ENCODE data around the gene NPEPL1.

Gene NPEPL1

GRCh38 chr20:58685988-58686387 is 6.6 kb upstream of the NPEPL1 start:
- TF ChIP-seq MAX (IDR thresholded peaks at IDR 0.05), result no peak
- no peak for TF ChIP-seq TCF12 (IDR thresholded peaks at IDR 0.05; ENCODE audit: low read depth)

GRCh38 chr20:58688414-58688813 is 4.2 kb upstream of the NPEPL1 start:
- TF ChIP-seq YY1 (IDR thresholded peaks at IDR 0.05; ENCODE audit: low read depth), result no peak
- TF ChIP-seq USF1 (IDR thresholded peaks at IDR 0.05), result no peak
- no peak for TF ChIP-seq FOXM1 (IDR thresholded peaks at IDR 0.05; ENCODE audit: borderline replicate concordance, low read depth)
- TF ChIP-seq CEBPB (IDR thresholded peaks at IDR 0.05), result no peak
- no peak for TF ChIP-seq REST (IDR thresholded peaks at IDR 0.05; ENCODE audit: low read depth)
- TF ChIP-seq MAX (IDR thresholded peaks at IDR 0.05), result no peak
- no peak for TF ChIP-seq EGR1 (IDR thresholded peaks at IDR 0.05)
- no peak for TF ChIP-seq EP300 (IDR thresholded peaks at IDR 0.05; ENCODE audit: borderline replicate concordance)
- TF ChIP-seq TCF12 (IDR thresholded peaks at IDR 0.05; ENCODE audit: low read depth), result no peak
- no peak for TF ChIP-seq CREB1 (IDR thresholded peaks at IDR 0.05; ENCODE audit: low read depth)
- no peak for TF ChIP-seq RAD21 (IDR thresholded peaks at IDR 0.05; ENCODE audit: low read depth)
- TF ChIP-seq NFIC (IDR thresholded peaks at IDR 0.05), result no peak
- TF ChIP-seq TAF1 (IDR thresholded peaks at IDR 0.05; ENCODE audit: low read depth), result no peak

- no peak for TF ChIP-seq TEAD4 (IDR thresholded peaks at IDR 0.05)
- no peak for TF ChIP-seq EGR1 (IDR thresholded peaks at IDR 0.05)
- TF ChIP-seq CREB1 (IDR thresholded peaks at IDR 0.05; ENCODE audit: low read depth), result no peak
- no peak for TF ChIP-seq EP300 (IDR thresholded peaks at IDR 0.05; ENCODE audit: borderline replicate concordance)
- no peak for TF ChIP-seq TCF12 (IDR thresholded peaks at IDR 0.05; ENCODE audit: low read depth)
- TF ChIP-seq FOXM1 (IDR thresholded peaks at IDR 0.05; ENCODE audit: borderline replicate concordance, low read depth), result no peak
- TF ChIP-seq RAD21 (IDR thresholded peaks at IDR 0.05; ENCODE audit: low read depth), result no peak
- no peak for TF ChIP-seq YY1 (IDR thresholded peaks at IDR 0.05; ENCODE audit: low read depth)
Observed at GRCh38 chr20:58688840-58689239, 3.8 kb upstream of the NPEPL1 start.

- TF ChIP-seq RAD21 (IDR thresholded peaks at IDR 0.05; ENCODE audit: low read depth) (no peak), REST (IDR thresholded peaks at IDR 0.05; ENCODE audit: low read depth) (no peak), CEBPB (IDR thresholded peaks at IDR 0.05) (no peak), EGR1 (IDR thresholded peaks at IDR 0.05) (no peak), TAF1 (IDR thresholded peaks at IDR 0.05; ENCODE audit: low read depth) (no peak), TEAD4 (IDR thresholded peaks at IDR 0.05) (no peak), NFIC (IDR thresholded peaks at IDR 0.05) (no peak), TCF12 (IDR thresholded peaks at IDR 0.05; ENCODE audit: low read depth) (no peak), YY1 (IDR thresholded peaks at IDR 0.05; ENCODE audit: low read depth) (no peak), MAX (IDR thresholded peaks at IDR 0.05) (no peak), ZBTB7A (IDR thresholded peaks at IDR 0.05; ENCODE audit: low read depth) (no peak), FOXM1 (IDR thresholded peaks at IDR 0.05; ENCODE audit: borderline replicate concordance, low read depth) (no peak), CREB1 (IDR thresholded peaks at IDR 0.05; ENCODE audit: low read depth) (no peak), EP300 (IDR thresholded peaks at IDR 0.05; ENCODE audit: borderline replicate concordance) (no peak), USF1 (IDR thresholded peaks at IDR 0.05) (no peak)
Observed at GRCh38 chr20:58690396-58691135, 2.0 kb upstream of the NPEPL1 start.

GRCh38 chr20:58691773-58692578 is 624 bp upstream of the NPEPL1 start:
- TF ChIP-seq EP300 (IDR thresholded peaks at IDR 0.05; ENCODE audit: borderline replicate concordance), result no peak
- TF ChIP-seq EGR1 (IDR thresholded peaks at IDR 0.05), result no peak
- TF ChIP-seq USF1 (IDR thresholded peaks at IDR 0.05), result no peak
- no peak for TF ChIP-seq REST (IDR thresholded peaks at IDR 0.05; ENCODE audit: low read depth)
- no peak for TF ChIP-seq TEAD4 (IDR thresholded peaks at IDR 0.05)
- TF ChIP-seq YY1 (IDR thresholded peaks at IDR 0.05; ENCODE audit: low read depth), result no peak
- TF ChIP-seq FOXM1 (IDR thresholded peaks at IDR 0.05; ENCODE audit: borderline replicate concordance, low read depth), result no peak
